Dermis microvascular lymphatic vessel endothelial cell (primary cell): Measurements from ENCODE around the gene HYOU1. TPM values are rescaled to one million over a fixed set of nuclear protein-coding genes. Genes with fewer than 3 reads are reported as not detected.

Experiments used
- total RNA-seq: library from RNA; depleted of rRNA; stranded (reverse); fragments of >200 nt; gene quantifications from 2 replicates; pipeline ENCODE4 v1.2.1, GENCODE V29; 2014

HYOU1 gene
- total RNA-seq, 1 donor from 2014 or later, result 146 TPM

Other genes with a start within 250 kb of the HYOU1 start
- not detected in 2 replicates for gene CXCR5, start 173.3 kb downstream of the HYOU1 start, total RNA-seq
- 4.5 and 8.2 TPM in 2 replicates for gene BCL9L, start 131.3 kb downstream of the HYOU1 start, total RNA-seq
- not detected in 2 replicates for gene UPK2, start 100.9 kb downstream of the HYOU1 start, total RNA-seq
- gene FOXR1, start 85.4 kb downstream of the HYOU1 start, total RNA-seq, result not detected in 2 replicates
- 6.2 and 8.7 TPM in 2 replicates for gene CENATAC, start 59.1 kb downstream of the HYOU1 start, total RNA-seq
- gene RPS25, start 38.9 kb downstream of the HYOU1 start, total RNA-seq, result 458 and 629 TPM in 2 replicates
- gene TRAPPC4, start 38.4 kb downstream of the HYOU1 start, total RNA-seq, result 64.7 and 74.2 TPM in 2 replicates
- gene SLC37A4, start 26.3 kb downstream of the HYOU1 start, total RNA-seq, result 14.5 and 18.1 TPM in 2 replicates
- 20.0 and 34.8 TPM in 2 replicates for gene VPS11, start 10.6 kb upstream of the HYOU1 start, total RNA-seq
- gene HMBS, start 27.7 kb upstream of the HYOU1 start, total RNA-seq, result 3.8 and 4.5 TPM in 2 replicates
- gene DPAGT1, start 44.6 kb upstream of the HYOU1 start, total RNA-seq, result 10.5 and 17.6 TPM in 2 replicates
- 1.7 and 3.4 TPM in 2 replicates for gene C2CD2L, start 50.1 kb upstream of the HYOU1 start, total RNA-seq
- 11.3 and 16.4 TPM in 2 replicates for gene HINFP, start 64.4 kb upstream of the HYOU1 start, total RNA-seq
- gene ABCG4, start 91.8 kb upstream of the HYOU1 start, total RNA-seq, result under 0.01 TPM in 1 of 2 replicates, not detected in the other
- gene NLRX1, start 111.5 kb upstream of the HYOU1 start, total RNA-seq, result 11.0 and 16.1 TPM in 2 replicates
- not detected in 2 replicates for gene NHERF4, start 128.3 kb upstream of the HYOU1 start, total RNA-seq
- 7.4 and 9.4 TPM in 2 replicates for gene CBL, start 149.1 kb upstream of the HYOU1 start, total RNA-seq